Stimulated activated naive CD8-positive, alpha-beta T cell treated with anti-CD3 and anti-CD28 coated beads, Interleukin-15, Interleukin-2, amounts not matched to agents 100 U/mL and 50 U/mL, for 24 hours (primary cell): ENCODE measurements around the gene OSGIN1.
A peak's percentile ranks its signal among the peaks of the same experiment; 100 is the strongest.
"Not testable (repeated sequence)": the region's sequence is repeated elsewhere in the genome, so short reads cannot be mapped to it uniquely, and the experiment has no call there.

Experiments
- ATAC-seq: fragments of 150-1000 bp; cut with Tn5 transposase; one replicate; pipeline ENCODE4 v1.10.0; 2021
- DNase-seq: peaks from one replicate; pipeline ENCODE4 v3.0.0; 2021

Gene OSGIN1

GRCh38 chr16:83940630-83941378 is 12.2 kb upstream of the OSGIN1 start:
- no peak for ATAC-seq

GRCh38 chr16:83941546-83941945 is 11.5 kb upstream of the OSGIN1 start:
- DNase-seq, ATAC-seq: not testable (repeated sequence)

More at GRCh38 chr16:83940630-83941378, 12.2 kb upstream of the OSGIN1 start:
- DNase-seq = no peak

- no peak for ATAC-seq
- DNase-seq = no peak
Measured at GRCh38 chr16:83942074-83942473, 11.0 kb upstream of the OSGIN1 start.

GRCh38 chr16:83942815-83943515 is 10.1 kb upstream of the OSGIN1 start:
- DNase-seq (no peak), ATAC-seq (no peak)

GRCh38 chr16:83943516-83944050 is 9.5 kb upstream of the OSGIN1 start:
- no peak for ATAC-seq

GRCh38 chr16:83945587-83945986 is 7.5 kb upstream of the OSGIN1 start:
- ATAC-seq (no peak), DNase-seq (no peak)

More at GRCh38 chr16:83943516-83944050, 9.5 kb upstream of the OSGIN1 start:
- no peak for DNase-seq

GRCh38 chr16:83946154-83946780 is 6.8 kb upstream of the OSGIN1 start:
- DNase-seq (no peak), ATAC-seq (peak; percentile 9)

- DNase-seq = no peak
- no peak for ATAC-seq
Measured at GRCh38 chr16:83946781-83947566, 6.1 kb upstream of the OSGIN1 start.

GRCh38 chr16:83947642-83948234 is 5.3 kb upstream of the OSGIN1 start:
- no peak for DNase-seq
- ATAC-seq = no peak

- DNase-seq (no peak), ATAC-seq (no peak)
Measured at GRCh38 chr16:83948914-83949723, 3.9 kb upstream of the OSGIN1 start.

GRCh38 chr16:83949724-83950001 is 3.4 kb upstream of the OSGIN1 start:
- ATAC-seq = no peak
- DNase-seq = no peak

GRCh38 chr16:83950862-83951399 is 2.1 kb upstream of the OSGIN1 start:
- ATAC-seq, DNase-seq: not testable (repeated sequence)

GRCh38 chr16:83951544-83951943 is 1.5 kb upstream of the OSGIN1 start:
- ATAC-seq (no peak), DNase-seq (no peak)

GRCh38 chr16:83952587-83952939 is 477 bp upstream of the OSGIN1 start:
- ATAC-seq (no peak), DNase-seq (no peak)

GRCh38 chr16:83953796-83954576 is 946 bp downstream of the OSGIN1 start:
- DNase-seq (no peak), ATAC-seq (no peak)

GRCh38 chr16:83954577-83955016 is 1.6 kb downstream of the OSGIN1 start:
- DNase-seq (no peak), ATAC-seq (no peak)

GRCh38 chr16:83955218-83956130 is 2.4 kb downstream of the OSGIN1 start:
- ATAC-seq = no peak
- DNase-seq = no peak
